DND-41 (cell line): Measurements from ENCODE around the gene POU6F1.

Experiments
- CTCF ChIP-seq: IDR thresholded peaks from 2 replicates; pipeline ENCODE4 v1.5.1; 2012; ENCODE audit warnings: borderline replicate concordance, low read length, moderate library complexity, mild to moderate bottlenecking; ENCODE audit not compliant: poor library complexity, severe bottlenecking; ENCODE audit errors: extremely low read depth
- EZH2 ChIP-seq: IDR thresholded peaks from 3 replicates; pipeline ENCODE4 v1.6.1; 2012; ENCODE audit warnings: borderline replicate concordance, low read depth, mild to moderate bottlenecking, moderate library complexity, low read length, inconsistent platforms; ENCODE audit not compliant: severe bottlenecking

- TF ChIP-seq CTCF (no peak), EZH2 (no peak)
Measured at GRCh38 chr12:51218607-51219161, 822 bp upstream of the POU6F1 start.
